GM11168 (cell line): ENCODE measurements around the gene PRDM16.

Experiments used
- in situ Hi-C: fragments of 300-500 bp; cut with MboI; formaldehyde crosslinking; loops from one replicate; pipeline ENCODE4 v1.12.0; 2022; ENCODE audit warnings: low sequenced_read_pairs; ENCODE audit not compliant: unreplicated experiment

The PRDM16 gene

DNA sequence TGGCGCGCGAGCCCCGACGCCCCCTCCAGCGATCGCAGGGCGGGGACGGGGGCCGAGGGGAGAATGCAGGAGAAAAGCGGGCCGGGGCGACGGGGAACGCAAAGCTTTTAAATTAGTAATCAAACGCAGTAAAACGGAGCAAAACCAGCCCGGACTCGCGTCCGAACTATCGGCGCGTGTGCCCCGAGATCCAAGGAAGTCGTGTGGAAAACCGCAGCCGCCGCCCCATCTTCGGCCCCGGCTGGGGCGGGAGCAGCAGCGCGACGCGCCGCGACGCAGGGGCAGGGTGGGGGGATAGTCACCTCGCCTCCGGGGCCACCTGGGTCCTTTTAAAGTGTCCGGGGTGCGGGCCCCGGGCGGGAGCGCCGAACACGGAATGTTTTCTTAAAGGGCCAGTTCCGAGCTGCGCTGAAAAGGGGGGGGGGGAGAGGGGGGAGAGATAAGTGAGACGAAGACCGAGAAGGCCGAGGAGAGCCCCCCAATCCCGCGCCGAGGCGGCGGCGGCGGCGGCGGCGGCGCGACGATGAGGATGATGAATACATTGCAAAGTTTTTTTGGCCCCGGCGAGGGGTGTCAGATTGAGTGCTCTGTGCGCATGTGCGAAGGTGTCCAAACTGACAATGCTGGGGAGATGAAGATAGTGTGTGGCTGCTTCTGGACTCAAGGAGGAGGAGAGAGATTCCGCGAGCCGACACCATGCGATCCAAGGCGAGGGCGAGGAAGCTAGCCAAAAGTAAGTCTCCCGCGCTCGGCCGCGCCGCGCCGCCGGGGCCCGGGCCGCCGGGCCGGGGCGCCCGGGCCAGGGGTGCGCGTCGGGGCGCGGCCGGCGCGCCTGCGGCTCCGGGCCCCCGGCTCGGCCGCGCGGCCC is at the start of gene PRDM16:
Gene PRDM16 (plus strand): TSS at position 640 of the 868 bp plus-strand sequence. CDS start 57 bp downstream, at position 697.
- in situ Hi-C loops = no loop called here

DNA sequence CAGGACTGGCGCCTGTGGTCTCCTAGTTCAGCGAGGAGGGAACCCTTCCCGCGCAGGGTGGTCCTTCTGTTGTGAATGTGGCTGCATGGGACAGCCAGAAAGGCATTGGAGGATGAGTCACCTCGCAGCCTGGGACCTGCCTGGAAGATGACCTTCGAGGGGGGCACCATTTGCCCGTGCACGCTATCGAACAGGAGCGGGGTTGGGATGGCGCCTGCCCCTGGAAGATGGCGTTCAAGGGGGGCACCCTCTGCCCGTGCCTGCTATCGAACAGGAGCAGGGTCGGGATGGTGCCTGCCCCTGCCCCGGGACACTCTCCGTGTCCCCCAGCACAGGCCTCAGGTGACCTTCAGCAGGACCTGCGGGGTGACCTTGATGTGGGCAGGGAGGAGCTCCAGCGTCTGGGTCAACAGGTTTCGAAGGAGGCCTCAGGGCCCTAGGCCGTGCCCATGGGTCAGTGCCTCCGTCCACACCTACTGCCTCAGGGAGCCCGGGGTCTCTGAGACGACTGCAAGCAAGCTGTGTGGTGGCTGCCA is 49.4 kb upstream of the PRDM16 start:
- in situ Hi-C loops = no loop called here

DNA sequence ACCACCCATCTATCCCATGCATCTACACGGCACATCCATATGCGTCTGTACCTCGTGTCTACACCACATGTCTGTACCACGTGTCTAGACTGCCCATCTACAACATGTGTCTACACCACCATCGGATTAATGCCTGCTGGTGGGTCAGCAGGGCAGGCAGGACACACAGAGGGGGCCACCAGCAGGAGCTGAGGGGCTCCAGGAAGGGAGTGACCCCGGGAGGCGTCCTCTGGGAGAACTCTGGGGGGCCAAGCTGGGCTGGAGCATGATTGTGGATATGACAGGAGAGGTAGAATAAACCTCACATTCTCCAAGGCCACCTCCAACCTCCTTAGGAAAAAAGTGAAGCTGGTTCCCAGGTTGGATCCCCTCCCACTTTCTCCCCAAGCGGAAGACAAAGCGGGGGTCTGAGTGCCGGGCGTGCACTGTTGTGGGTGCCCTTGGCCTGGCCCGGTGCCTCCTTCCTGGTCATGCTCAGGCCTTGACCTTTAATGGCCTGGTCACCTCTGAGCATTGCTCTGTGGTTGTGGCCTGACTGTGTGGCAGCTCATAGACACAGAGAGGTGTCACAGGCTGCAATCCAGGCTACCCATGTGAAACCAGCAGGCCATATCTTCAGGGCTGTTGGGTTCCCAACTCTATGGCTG is 48.6 kb upstream of the PRDM16 start:
- in situ Hi-C loops = no loop called here

DNA sequence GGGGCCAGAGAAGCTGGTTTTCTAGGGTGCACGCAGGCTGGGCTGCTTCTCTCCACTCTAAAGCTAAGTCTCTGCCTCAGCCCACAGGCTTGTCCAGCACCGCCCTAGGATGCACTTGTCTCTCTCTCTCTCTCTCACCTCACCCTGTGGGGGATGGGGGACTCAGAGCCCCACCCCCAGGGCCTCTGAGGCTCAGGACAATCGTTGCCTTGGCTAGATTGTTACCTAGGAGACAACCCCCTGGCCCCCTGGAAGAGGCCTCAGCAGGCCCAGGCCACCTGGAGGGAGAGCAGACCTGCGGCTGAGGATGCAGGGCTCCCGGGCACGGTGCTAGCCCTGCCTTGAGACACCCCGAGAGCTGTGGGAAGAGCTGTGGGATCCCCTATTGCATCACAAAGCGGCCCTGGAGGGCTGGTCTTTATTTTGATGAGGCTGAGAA is 47.8 kb upstream of the PRDM16 start, which contains the start of gene ACTRT2:
Gene ACTRT2 (plus strand): TSS at position 235 of the 439 bp plus-strand sequence. CDS start 220 bp downstream, outside the sequence.
- in situ Hi-C loops = no loop called here

DNA sequence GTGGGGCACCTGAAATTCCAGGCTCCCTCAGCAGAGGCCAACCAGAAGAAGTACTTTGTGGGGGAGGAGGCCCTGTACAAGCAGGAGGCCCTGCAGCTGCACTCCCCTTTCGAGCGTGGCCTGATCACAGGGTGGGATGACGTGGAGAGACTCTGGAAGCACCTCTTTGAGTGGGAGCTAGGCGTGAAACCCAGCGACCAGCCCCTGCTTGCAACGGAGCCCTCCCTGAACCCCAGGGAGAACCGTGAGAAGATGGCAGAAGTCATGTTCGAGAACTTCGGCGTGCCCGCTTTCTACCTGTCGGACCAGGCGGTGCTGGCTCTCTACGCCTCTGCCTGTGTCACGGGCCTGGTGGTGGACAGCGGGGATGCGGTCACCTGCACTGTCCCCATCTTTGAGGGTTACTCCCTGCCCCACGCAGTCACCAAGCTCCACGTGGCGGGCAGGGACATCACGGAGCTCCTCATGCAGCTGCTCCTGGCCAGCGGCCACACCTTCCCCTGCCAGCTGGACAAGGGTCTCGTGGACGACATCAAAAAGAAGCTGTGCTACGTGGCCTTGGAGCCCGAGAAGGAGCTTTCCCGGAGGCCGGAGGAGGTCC is 47.1 kb upstream of the PRDM16 start:
- in situ Hi-C loops = no loop called here

DNA sequence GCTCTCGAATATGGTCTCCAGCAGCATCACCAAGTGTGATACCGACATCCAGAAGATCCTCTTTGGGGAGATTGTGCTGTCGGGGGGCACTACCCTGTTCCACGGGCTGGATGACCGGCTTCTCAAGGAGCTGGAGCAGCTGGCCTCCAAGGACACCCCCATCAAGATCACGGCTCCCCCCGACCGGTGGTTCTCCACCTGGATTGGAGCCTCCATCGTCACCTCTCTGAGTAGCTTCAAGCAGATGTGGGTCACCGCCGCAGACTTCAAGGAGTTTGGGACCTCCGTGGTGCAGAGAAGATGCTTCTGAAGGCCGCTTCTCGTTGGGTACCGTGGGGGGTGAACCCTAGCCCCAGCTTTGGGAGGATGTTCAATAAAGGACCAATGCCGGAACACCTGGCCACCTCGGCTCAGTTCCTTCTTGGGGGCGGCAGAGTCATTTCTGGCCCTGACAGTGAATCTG is 46.5 kb upstream of the PRDM16 start:
- in situ Hi-C loops = no loop called here

DNA sequence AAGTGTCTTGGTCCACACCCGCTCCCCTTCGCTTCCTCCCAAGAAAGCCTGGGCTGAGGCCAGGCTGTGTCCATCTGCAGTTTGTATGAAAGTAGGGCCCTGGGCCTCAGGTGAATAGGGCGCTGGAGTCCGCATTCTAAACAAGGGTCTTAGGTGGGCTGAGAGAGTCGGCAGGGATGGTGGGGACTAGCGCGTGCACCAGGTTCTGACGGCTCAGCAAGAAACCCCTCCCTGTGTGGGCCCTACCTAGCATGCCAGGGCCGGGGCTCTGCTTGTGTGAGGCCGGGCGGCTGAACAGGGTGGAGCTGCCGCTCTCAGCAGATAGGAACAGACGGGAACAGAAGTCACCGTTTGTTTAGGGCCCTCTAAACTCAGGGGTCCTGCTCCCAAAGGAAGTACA is 46.0 kb upstream of the PRDM16 start:
- in situ Hi-C loops = no loop called here

DNA sequence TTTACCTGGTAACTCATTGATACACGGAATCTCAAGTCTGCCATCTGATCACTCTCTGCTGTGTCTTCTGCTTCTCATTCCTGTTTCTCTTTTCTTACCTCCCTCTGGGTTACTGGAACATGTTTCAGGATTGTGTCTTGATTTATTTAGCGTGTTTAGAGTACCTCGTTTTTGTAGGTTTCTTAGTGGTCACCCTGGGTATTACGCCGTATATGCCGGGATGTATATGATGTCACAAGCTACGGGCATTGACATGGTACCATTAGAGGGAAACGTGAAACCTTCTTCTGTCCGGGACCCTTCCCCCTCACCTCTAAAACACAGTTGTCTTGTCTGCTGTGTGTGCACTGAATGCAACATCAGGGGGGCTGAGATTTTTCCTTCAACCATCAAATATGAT is 45.0 kb upstream of the PRDM16 start:
- in situ Hi-C loops = no loop called here

DNA sequence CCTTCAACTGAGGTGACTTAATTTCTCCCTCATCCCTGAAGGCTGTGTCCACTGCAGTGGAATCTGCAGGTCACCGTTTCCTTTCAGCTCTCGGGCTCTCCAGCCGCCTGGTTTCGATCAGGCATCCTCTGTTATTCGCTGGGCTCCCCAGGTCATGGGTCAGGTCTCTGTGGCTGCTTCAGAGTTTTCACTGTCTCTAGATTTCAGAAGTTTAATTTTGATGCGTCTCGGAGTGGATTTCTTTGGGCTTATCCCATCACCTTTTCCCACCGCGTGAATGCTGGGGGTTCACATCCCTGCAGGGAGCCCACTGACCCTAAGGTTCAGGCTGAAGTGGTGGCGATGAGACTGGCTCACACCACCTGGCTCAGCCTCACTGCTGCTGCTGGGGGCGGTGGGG is 44.4 kb upstream of the PRDM16 start:
- in situ Hi-C loops = no loop called here

DNA sequence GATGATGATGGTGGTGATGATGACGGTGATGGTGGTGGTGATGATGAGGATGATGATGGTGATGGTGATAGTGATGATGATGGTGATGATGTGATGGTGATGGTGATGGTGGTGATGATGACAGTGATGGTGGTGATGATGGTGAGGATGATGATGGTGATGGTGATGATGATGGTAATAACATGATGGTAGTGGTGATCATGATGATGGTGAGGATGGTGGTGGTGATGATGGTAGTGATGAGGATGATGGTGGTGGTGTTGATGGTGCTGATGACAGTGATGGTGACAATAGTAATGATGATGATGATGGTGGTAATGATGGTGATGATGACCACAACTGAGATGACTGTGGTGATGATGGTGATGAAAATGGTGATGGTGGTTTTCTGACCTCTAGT is 42.9 kb upstream of the PRDM16 start:
- in situ Hi-C loops = no loop called here

DNA sequence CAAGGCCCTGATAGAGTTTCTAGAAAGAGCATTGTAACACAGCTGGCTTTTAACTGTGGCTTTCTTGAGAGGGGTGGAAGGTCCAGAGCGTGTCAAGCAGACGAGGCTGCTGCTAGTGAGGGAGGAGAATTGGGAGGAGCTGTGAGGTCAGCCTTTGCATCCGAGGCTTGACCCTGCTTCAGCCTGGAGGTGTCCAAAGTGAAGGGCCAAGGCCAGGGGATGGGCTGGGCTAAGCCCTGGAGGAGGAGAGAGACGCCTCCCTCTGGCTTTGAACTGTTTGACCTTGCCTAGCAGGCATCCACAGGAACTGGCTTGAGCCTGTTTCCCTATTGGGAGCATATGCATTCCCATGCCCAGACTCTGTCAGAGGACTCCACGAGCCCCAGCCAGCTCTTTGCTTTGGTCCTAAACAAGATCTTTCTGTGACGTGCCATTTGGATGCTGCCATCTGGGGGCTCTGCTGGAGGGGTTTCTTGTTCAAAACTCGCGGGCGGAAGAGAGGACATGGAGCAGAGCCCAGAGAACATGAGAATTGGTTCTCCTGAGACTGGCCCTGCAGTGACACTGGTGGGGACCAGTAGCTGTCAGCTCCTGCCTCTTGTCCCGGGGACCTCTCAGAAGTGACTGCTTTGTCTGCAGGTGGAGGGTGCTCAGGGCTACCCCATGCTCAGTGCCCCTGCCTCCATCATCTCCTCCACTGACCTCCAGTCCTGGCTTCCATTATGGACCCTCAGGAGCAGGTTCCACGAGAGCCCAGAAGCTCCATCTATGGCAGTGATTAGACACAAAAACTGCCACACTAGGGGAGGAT is 42.2 kb upstream of the PRDM16 start:
- in situ Hi-C loops = no loop called here

DNA sequence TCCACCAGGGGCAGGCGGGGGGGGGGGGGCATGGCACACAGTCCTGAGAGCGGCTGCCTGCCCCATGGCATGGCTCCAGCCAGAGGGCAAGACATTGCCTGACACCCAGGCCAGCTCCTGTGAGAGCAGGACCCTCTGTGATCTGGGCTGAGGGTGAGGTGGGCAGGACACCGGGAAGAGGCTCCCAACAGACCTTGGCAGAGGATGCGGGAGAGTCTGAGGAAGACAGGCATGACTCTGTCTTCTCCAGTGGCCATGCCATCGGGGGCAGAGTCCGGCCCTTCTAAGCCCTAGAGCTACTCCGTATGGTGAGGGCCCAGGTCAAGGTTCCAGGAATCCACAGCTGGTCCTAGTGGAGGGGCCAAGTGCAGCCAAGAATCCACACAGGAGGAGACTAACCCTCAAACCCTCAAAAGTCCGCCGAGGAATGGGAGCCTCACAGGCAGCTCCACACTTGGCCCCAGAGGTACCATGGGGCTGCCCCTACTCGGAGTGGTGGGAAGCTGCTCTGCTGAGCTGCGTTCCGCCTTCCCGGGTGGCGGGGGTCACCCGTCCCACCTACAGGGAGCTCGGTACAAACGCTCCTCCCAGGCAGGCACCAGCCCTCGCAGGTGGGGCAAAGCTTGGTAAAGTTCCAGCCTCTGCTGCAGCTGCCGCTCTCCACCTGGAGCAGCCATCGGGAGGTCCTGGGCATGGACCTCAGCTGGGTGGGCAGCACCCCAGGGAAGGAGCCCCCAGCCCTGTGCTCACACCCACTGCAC is 41.2 kb upstream of the PRDM16 start:
- in situ Hi-C loops = no loop called here

DNA sequence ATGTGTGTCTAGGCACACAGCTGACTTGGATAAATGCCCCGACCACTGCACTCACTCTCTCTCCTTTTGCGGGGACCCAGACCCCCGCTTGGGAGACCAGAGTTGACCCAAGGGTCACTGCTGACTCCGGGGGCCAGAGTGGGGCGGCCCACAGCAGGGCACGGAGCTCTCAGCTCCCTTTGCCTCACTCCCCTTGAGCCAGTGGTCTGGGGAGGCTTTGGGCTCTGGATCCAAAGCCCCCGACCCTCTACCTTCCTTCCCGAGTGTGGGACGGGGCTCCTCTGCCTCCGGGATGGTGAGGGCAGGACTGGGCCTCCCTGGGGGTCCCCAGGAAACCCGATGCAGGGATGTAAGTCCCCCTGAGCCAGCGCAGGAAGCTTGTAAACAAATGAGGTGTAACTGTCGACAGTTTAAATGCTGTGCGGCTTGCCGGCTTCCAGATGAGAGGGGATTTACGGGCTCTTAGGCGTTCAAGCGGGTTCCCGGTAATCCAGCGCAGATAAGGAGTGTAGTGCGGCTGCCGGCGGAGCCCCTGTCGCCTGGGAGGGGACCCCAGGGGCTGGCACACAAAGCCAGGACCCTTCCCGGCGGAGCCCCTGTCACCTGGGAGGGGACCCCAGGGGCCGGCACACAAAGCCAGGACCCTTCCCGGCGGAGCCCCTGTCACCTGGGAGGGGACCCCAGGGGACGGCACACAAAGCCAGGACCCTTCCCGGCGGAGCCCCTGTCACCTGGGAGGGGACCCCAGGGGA is 40.3 kb upstream of the PRDM16 start:
- in situ Hi-C loops = no loop called here

DNA sequence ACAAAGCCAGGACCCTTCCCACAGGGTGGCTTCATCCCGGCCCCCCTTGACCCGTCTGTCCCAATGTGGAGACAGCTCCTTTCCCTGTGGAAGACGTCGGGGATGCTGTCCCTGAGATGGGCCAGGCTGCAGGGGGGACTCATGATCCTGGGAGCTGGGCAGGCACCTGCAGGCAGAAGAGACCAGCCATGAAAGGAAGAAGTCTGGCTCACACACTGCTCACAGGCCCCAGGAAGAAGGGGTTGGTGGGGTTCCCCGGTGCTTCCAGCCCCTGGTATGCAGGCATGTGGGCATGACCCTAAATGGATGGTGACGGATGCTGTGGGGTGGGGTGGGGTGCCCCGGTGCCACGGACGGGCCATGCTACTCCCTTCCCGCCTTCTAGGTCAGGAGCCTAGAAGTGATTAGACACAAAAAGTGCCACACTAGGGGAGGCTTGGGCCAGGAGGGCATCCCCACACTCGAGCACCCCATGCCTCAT is 39.5 kb upstream of the PRDM16 start:
- in situ Hi-C loops = no loop called here

DNA sequence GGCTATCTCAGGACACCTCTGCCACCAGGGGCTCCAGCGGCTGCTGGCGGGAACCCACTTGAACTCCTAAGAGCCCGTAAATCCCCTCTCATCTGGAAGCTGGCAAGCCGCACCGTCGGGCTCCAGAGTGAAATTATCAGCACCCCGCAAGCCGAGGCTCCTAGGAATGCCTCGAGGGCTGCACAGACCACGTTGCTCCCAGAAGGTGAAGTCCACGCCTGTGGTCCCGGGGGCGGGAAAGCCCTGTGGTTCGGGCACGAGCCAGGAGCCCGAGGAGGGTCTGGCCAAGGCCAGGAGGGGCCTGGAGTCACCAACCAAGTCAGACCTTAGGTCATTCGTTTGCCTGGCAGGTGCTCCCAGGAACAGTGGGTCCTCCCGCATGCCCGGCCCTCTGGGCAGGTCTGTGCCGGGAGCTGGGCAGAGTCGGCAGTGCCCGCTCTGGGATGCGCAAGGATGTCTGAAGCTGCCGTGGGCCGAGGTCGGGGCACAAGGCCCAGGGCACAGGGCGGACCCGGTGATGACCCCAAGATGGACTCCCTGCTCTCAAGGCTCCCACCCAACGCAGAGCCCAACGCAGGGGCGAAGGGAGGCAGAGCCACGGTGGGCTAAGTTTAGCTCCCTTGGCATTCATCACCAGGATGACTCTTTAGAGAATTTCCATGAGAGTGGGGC is 38.9 kb upstream of the PRDM16 start:
- in situ Hi-C loops = no loop called here

DNA sequence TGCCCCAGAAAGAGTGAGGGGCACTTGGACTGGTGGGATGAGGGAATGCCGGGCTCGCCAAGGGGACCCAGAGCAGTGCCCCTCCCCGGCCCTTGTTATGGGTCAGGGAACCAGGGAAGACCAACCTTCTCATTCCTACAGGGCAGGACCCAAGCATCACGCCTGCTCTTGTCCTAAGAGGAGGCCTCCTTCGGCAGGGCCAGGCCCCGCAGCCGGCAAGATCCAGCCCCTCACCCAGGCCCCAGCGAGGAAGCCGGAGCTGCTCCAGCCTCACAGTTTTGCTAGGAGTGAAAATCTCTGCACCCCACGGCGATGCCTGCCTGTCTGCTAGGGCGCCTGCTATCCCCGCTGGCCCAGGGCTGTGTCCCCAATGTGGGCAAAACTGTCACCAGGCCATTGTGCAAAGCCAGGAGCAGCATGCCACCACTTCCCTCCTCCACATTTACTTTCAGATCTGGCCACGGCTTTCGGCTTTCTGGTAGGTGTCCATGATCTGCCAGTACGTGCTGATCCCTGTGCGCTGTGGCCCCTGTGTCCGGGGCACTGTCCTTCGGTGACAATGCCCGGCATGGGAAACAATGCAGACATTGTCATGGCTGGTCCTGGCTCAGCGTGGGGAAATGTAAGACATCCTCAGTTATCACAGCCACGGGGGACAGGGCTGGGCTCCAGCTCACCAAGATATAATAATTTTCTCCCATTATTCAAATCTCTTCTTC is 38.2 kb upstream of the PRDM16 start:
- in situ Hi-C loops = no loop called here
